ENCODE data around the gene HS6ST3. TPM values are rescaled to one million over a fixed set of nuclear protein-coding genes. Genes with fewer than 3 reads are reported as not detected.

The HS6ST3 gene
- total and polyA plus RNA-seq, 2 donors (not counting 3 experiments of a cell fraction or from before 2014, with no cell fraction given), result 0.03 to 0.15 TPM

GRCh38 chr13:96677029-96677428 lies 587.1 kb downstream of the HS6ST3 start:
- H3K9me1 ChIP-seq (replicated peaks; ENCODE audit: control insufficient read depth, extremely low read depth, insufficient read depth, low read length), result no peaks in the 10 kb centered on the region
- no peak for DNase-seq (ENCODE audit: low read depth, low spot score)
- no peaks in the 10 kb centered on the region for H3K79me2 ChIP-seq (ENCODE audit: control insufficient read depth, insufficient read depth, low read length)
- H3K27me3 ChIP-seq (ENCODE audit: control insufficient read depth in 2 of 2, insufficient read depth in 2 of 2, low read length in 2 of 2), result no peaks in the 10 kb centered on the region
- FAIRE-seq, result no peak
- intact Hi-C loops (cut with micrococcal nuclease), result no loop called here
- no peaks in the 10 kb centered on the region for H3K4me1 ChIP-seq (ENCODE audit: control insufficient read depth, extremely low read depth, insufficient read depth, low read length)
- no peak for TF ChIP-seq POLR2A (IDR thresholded peaks at IDR 0.05; ENCODE audit: low read depth, low read length)
- TF ChIP-seq GATA2 (IDR thresholded peaks at IDR 0.05; ENCODE audit: insufficient read depth, insufficient read length, low read depth, low read length), result no peak
- no peak for TF ChIP-seq FOS (IDR thresholded peaks at IDR 0.05; ENCODE audit: borderline replicate concordance, insufficient read depth, low read length)
- no peak for TF ChIP-seq MAX (IDR thresholded peaks at IDR 0.05; ENCODE audit: insufficient read depth, insufficient read length)
- no peak for TF ChIP-seq JUN (IDR thresholded peaks at IDR 0.05; ENCODE audit: borderline replicate concordance, insufficient read depth, insufficient read length, low read depth)
- dilution Hi-C loops (cut with MboI; ENCODE audit: extremely low pct_ligation_motif_present, low sequenced_read_pairs), result no loop called here
- H4K20me1 ChIP-seq (replicated peaks; ENCODE audit: control insufficient read depth, extremely low read depth, insufficient read depth, low read length), result no peaks in the 10 kb centered on the region
- ChIA-PET CTCF (no interaction called here), POLR2A (no interaction called here)
- no peak overlapping the region for H2AFZ ChIP-seq (ENCODE audit: low read depth, low read length)
- no peak overlapping the region for H3K9ac ChIP-seq (replicated peaks; ENCODE audit: extremely low read depth, insufficient read depth, low read length)
- H3K27ac ChIP-seq (ENCODE audit: insufficient read depth, low read depth, low read length), result no peak overlapping the region
- no peak overlapping the region for H3K4me3 ChIP-seq (replicated peaks in 1 of 3; ENCODE audit: insufficient read depth in 1 of 3, low read depth in 1 of 3, low read length in 3 of 3)
- H3K9me3 ChIP-seq (replicated peaks; ENCODE audit: control insufficient read depth, insufficient read depth, low read length), result peaks cover 2% of the 10 kb centered on the region
- H3K4me2 ChIP-seq (ENCODE audit: insufficient read depth, low read length), result no peak overlapping the region
- H3K36me3 ChIP-seq (ENCODE audit: control insufficient read depth in 2 of 2, extremely low read depth in 1 of 2, insufficient read depth in 2 of 2, low read length in 2 of 2), result no peaks in the 10 kb centered on the region
- no TSS peak for BruUV-seq (replicated peaks)

DNA sequence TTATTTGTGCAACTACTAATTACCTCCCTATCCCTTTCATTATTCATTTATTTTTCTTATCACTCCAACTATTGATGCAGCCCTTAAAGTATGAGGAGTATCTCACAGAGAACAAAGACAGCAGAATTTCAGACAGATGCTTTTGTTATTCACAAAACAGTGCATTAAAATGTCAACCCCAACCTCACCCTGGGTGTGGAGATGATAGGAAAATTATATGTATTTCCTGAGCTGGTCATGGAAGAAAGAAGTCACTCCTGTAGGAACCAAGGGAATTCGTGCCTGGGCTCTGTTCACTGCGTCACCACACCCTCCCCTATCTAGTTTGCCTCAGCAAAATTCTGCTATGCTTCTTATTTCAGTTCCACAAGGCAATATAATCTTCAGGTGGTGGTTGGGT lies 588.9 kb downstream of the HS6ST3 start:
- Histone ChIP-seq H3K9me1 (replicated peaks; ENCODE audit: control insufficient read depth, extremely low read depth, insufficient read depth, low read length) (no peaks in the 10 kb centered on the region), H3K27me3 (ENCODE audit: control insufficient read depth in 2 of 2, insufficient read depth in 2 of 2, low read length in 2 of 2) (no peaks in the 10 kb centered on the region), H3K27ac (ENCODE audit: insufficient read depth, low read depth, low read length) (no peak overlapping the region), H3K9me3 (replicated peaks; ENCODE audit: control insufficient read depth, insufficient read depth, low read length) (peaks cover 2% of the 10 kb centered on the region), H3K4me2 (ENCODE audit: insufficient read depth, low read length) (no peak overlapping the region), H2AFZ (ENCODE audit: low read depth, low read length) (no peak overlapping the region), H3K36me3 (ENCODE audit: control insufficient read depth in 2 of 2, extremely low read depth in 1 of 2, insufficient read depth in 2 of 2, low read length in 2 of 2) (no peaks in the 10 kb centered on the region), H3K9ac (replicated peaks; ENCODE audit: extremely low read depth, insufficient read depth, low read length) (no peak overlapping the region), H4K20me1 (replicated peaks; ENCODE audit: control insufficient read depth, extremely low read depth, insufficient read depth, low read length) (no peaks in the 10 kb centered on the region), H3K4me1 (ENCODE audit: control insufficient read depth, extremely low read depth, insufficient read depth, low read length) (no peaks in the 10 kb centered on the region), H3K79me2 (ENCODE audit: control insufficient read depth, insufficient read depth, low read length) (no peaks in the 10 kb centered on the region), H3K4me3 (replicated peaks in 1 of 3; ENCODE audit: insufficient read depth in 1 of 3, low read depth in 1 of 3, low read length in 3 of 3) (no peak overlapping the region)
- intact Hi-C loops (cut with micrococcal nuclease) (no loop called here), dilution Hi-C loops (cut with MboI; ENCODE audit: extremely low pct_ligation_motif_present, low sequenced_read_pairs) (no loop called here)
- ChIA-PET CTCF (no interaction called here), POLR2A (no interaction called here)
- DNase-seq (ENCODE audit: low read depth, low spot score) (no peak), FAIRE-seq (no peak)
- no peak for TF ChIP-seq EZH2 (IDR thresholded peaks at IDR 0.05; ENCODE audit: borderline replicate concordance, low read depth, low read length, severe bottlenecking)
- no peak for TF ChIP-seq JUN (IDR thresholded peaks at IDR 0.05; ENCODE audit: borderline replicate concordance, insufficient read depth, insufficient read length, low read depth)
- no peak for TF ChIP-seq CTCF (IDR thresholded peaks at IDR 0.05; ENCODE audit: extremely low read depth in 1 of 2, insufficient read depth in 1 of 2, low read depth in 1 of 2, low read length in 2 of 2)
- no peak for TF ChIP-seq MAX (IDR thresholded peaks at IDR 0.05; ENCODE audit: insufficient read depth, insufficient read length)
- TF ChIP-seq GATA2 (IDR thresholded peaks at IDR 0.05; ENCODE audit: insufficient read depth, insufficient read length, low read depth, low read length), result no peak
- TF ChIP-seq MYC (IDR thresholded peaks at IDR 0.05; ENCODE audit: low read depth, low read length), result no peak
- TF ChIP-seq POLR2A (IDR thresholded peaks at IDR 0.05; ENCODE audit: low read depth, low read length), result no peak
- no peak for TF ChIP-seq POLR2AphosphoS5 (IDR thresholded peaks at IDR 0.05; ENCODE audit: insufficient read depth, low read depth, low read length)
- no peak for TF ChIP-seq FOS (IDR thresholded peaks at IDR 0.05; ENCODE audit: borderline replicate concordance, insufficient read depth, low read length)
- BruUV-seq (replicated peaks), result no TSS peak

All from endothelial cell of umbilical vein (primary cell).